Heart right ventricle (tissue), 16 donors: ENCODE measurements around the gene PDIA2. TPM values are rescaled to one million over a fixed set of nuclear protein-coding genes. Genes with fewer than 3 reads are reported as not detected.

ENCODE experiments used
- ATAC-seq, 8 donors: fragments of 200-7000 bp; cut with Tn5 transposase; one replicate each; pipeline ENCODE4 v1.9.1; 2020; ENCODE audit warnings: mild to moderate bottlenecking in 8 of 8, moderate library complexity in 8 of 8, moderate number of reproducible peaks in 1 of 8
- DNase-seq, 2 donors: peaks; one replicate each; pipeline ENCODE4 v3.0.0-alpha.2; 2020
- H3K27ac ChIP-seq, 10 donors: fragments of 200-600 bp; sonication (generic) in 2 of 10; one replicate each; pipeline versions ENCODE4 v1.5.0 to v1.8.0; 2020 to 2022; ENCODE audit warnings: mild to moderate bottlenecking in 3 of 10
- H3K27me3 ChIP-seq, 7 donors: fragments of 200-600 bp; one replicate each; pipeline ENCODE4 v1.8.0; 2021 to 2022; ENCODE audit warnings: mild to moderate bottlenecking in 2 of 7
- H3K36me3 ChIP-seq, 9 donors: fragments of 200-600 bp; sonication (generic) in 1 of 9; one replicate each; pipeline versions ENCODE4 v1.5.0 to v1.8.0; 2020 to 2022; ENCODE audit warnings: mild to moderate bottlenecking in 2 of 9
- H3K4me1 ChIP-seq, 9 donors: fragments of 200-600 bp; sonication (generic) in 1 of 9; one replicate each; pipeline versions ENCODE4 v1.5.0 to v1.8.0; 2020 to 2022; ENCODE audit warnings: mild to moderate bottlenecking in 4 of 9
- H3K4me3 ChIP-seq, 10 donors: fragments of 200-600 bp; sonication (generic) in 2 of 10; one replicate each; pipeline versions ENCODE4 v1.5.0 to v1.8.0; 2020 to 2022; ENCODE audit warnings: mild to moderate bottlenecking in 7 of 10, moderate library complexity in 2 of 10
- H3K9me3 ChIP-seq, 11 donors: fragments of 200-600 bp in 10 of 11; sonication (generic) in 2 of 11; one replicate each; pipeline versions ENCODE4 v1.5.0 to v1.8.0; 2013 to 2022; ENCODE audit warnings: mild to moderate bottlenecking in 2 of 11, control low read depth in 1 of 11, moderate library complexity in 1 of 11
- WGBS, 2 donors: extraction: QIAGEN DNeasy Blood & Tissue Kit; methylation state at CpG; one replicate each; pipeline ENCODE4 v1.1.7; 2013; ENCODE audit warnings: inconsistent platforms in 1 of 2; 5-methylcytosine and 5-hydroxymethylcytosine counted together
- intact Hi-C, 10 donors: fragments of 100-400 bp; cut with DNase I; formaldehyde crosslinking; loops; one replicate each; pipeline versions ENCODE4 v1.11.1 to v1.14.2; 2022
- polyA plus RNA-seq, 2 donors: library from polyadenylated mRNA; stranded (reverse); fragments of 200-250 nt; gene quantifications; one replicate each; pipeline ENCODE4 v1.2.3, GENCODE V29; 2013
- total RNA-seq, 10 donors: library from RNA; stranded (reverse); fragmentation: NEBNext Ultra II Directional in 3 of 10; extraction: Animal tissue kit (Norgen Biotek cat#: 25700) in 3 of 10; gene quantifications; one replicate each; pipeline versions ENCODE4 v1.2.1 to v1.2.4, GENCODE V29; 2021 to 2023
- TF ChIP-seq, protein P1 (sequence below), 9 donors: fragments of 200-600 bp; sonication (generic) in 2 of 9; IDR thresholded peaks; one replicate each; pipeline versions ENCODE4 v1.5.0 to v1.8.0; 2021 to 2022; ENCODE audit warnings: antibody characterized with exemption in 9 of 9, mild to moderate bottlenecking in 5 of 9, moderate library complexity in 1 of 9
- donor health status: Arrhythmogenic right ventricular cardiomyopathy.
- donor health status: ischemic (EF 13 %, LVEDD 7.1; RV severe dilation, severe dysfunction).
- donor health status: healthy with polysubstance abuse.
- donor health status: DM: no; HTN: yes; CAD: no.
- donor health status: DM: no; HTN: no; CAD: no.
- donor health status: ischemic (EF 25% LVEDD 6.9; RV normal size, moderate dysfunction).
- donor health status: ischemic (EF 25% LVEDD 5.7; RV mildly dilated, moderate dysfunction).
- donor health status: healthy.
- donor health status: DM: yes; HTN: yes; CAD: no.
- donor health status: Ischemic cardiomyopathy.
- donor health status: ischemic (EF 35%, LVEDD 5.7; RV mildly dilated, moderate dysfunction).
- donor health status: nonischemic (EF 11% LVEDD 7.7; RV severe dilation, severe dysfunction).
- donor health status: DM: yes; HTN: yes; CAD: no.
- donor health status: PGD.
- donor health status: ischemic (EF 29% LVEDD 5.4; RV normal size, mild dysfunction).
- donor health status: nonischemic (EF 23%, LVEDD 6.1; RV moderate dilation, normal function).

The PDIA2 gene
- total and polyA plus RNA-seq, 12 donors: 0.32 to 14.0 (median 2.9) TPM

GRCh38 chr16:281660-282255, 1.2 kb upstream of the PDIA2 start:
- TF ChIP-seq, protein P1, sequence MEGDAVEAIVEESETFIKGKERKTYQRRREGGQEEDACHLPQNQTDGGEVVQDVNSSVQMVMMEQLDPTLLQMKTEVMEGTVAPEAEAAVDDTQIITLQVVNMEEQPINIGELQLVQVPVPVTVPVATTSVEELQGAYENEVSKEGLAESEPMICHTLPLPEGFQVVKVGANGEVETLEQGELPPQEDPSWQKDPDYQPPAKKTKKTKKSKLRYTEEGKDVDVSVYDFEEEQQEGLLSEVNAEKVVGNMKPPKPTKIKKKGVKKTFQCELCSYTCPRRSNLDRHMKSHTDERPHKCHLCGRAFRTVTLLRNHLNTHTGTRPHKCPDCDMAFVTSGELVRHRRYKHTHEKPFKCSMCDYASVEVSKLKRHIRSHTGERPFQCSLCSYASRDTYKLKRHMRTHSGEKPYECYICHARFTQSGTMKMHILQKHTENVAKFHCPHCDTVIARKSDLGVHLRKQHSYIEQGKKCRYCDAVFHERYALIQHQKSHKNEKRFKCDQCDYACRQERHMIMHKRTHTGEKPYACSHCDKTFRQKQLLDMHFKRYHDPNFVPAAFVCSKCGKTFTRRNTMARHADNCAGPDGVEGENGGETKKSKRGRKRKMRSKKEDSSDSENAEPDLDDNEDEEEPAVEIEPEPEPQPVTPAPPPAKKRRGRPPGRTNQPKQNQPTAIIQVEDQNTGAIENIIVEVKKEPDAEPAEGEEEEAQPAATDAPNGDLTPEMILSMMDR (IDR thresholded peaks at IDR 0.05): no peak
- H3K4me3 ChIP-seq: peak overlapping the region in 3 of 10 donors; percentile 3 to 53 (median 50)
- H3K36me3 ChIP-seq: peaks cover 0 to 4% (median 0%) of the 10 kb centered on the region in 9 donors
- intact Hi-C loops: no loop called here
- H3K9me3 ChIP-seq: no peaks in the 10 kb centered on the region
- WGBS, 2 donors: 53 to 58% methylated on average over 22 to 25 of the region's 25 CpGs
- no peak overlapping the region for H3K27ac ChIP-seq
- no peak for ATAC-seq
- peaks cover 0 to 20% (median 12%) of the 10 kb centered on the region in 9 donors for H3K4me1 ChIP-seq
- no peak for DNase-seq
- H3K27me3 ChIP-seq: peaks cover 0 to 41% (median 17%) of the 10 kb centered on the region in 7 donors

DNA sequence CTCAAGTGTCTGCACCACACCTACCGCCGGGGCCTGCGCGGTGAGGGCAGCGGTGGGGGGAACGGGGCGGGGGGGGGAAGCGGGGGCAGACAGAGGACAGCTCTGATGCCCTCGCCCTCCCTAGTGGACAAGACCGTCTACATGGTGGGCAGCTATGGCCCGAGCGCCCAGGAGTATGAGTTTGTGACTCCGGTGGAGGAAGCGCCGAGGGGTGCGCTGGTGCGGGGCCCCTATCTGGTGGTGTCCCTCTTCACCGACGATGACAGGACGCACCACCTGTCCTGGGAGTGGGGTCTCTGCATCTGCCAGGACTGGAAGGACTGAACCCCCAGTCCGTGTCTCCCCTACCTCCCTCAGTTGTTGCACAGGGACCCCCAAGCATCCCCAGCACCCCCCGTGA, 473 bp upstream of the PDIA2 start:
- Histone ChIP-seq H3K27me3 (peaks cover 0 to 38% (median 17%) of the 10 kb centered on the region in 7 donors), H3K27ac (no peak overlapping the region), H3K9me3 (no peaks in the 10 kb centered on the region), H3K4me1 (peaks cover 0 to 20% (median 12%) of the 10 kb centered on the region in 9 donors), H3K4me3 (no peak overlapping the region), H3K36me3 (peaks cover 0 to 12% (median 0%) of the 10 kb centered on the region in 9 donors)
- 79 to 82% methylated on average over 19 to 22 of the region's 22 CpGs for WGBS, 2 donors
- intact Hi-C loops: no loop called here
- TF ChIP-seq, protein P1 (IDR thresholded peaks at IDR 0.05): no peak
- no peak for ATAC-seq
- DNase-seq: no peak

GRCh38 chr16:284204-285120, 1.5 kb downstream of the PDIA2 start:
- ATAC-seq: no peak
- WGBS, 2 donors: 92% methylated on average over 52 of the region's 52 CpGs
- no peak overlapping the region for H3K27ac ChIP-seq
- no peak for DNase-seq
- TF ChIP-seq, protein P1 (IDR thresholded peaks at IDR 0.05): no peak
- H3K9me3 ChIP-seq: no peaks in the 10 kb centered on the region
- peaks cover 0 to 31% (median 14%) of the 10 kb centered on the region in 9 donors for H3K36me3 ChIP-seq
- no peak overlapping the region for H3K4me3 ChIP-seq
- peaks cover 0 to 15% (median 11%) of the 10 kb centered on the region in 9 donors for H3K4me1 ChIP-seq
- peaks cover 0 to 29% (median 17%) of the 10 kb centered on the region in 7 donors for H3K27me3 ChIP-seq
- intact Hi-C loops: no loop called here
